Endothelial cell (in vitro differentiated cells): ENCODE results near the gene RAMP1. TPM values are rescaled to one million over a fixed set of nuclear protein-coding genes. Genes with fewer than 3 reads are reported as not detected.

ENCODE experiments used
- DNase-seq: peaks from one replicate; pipeline ENCODE4 v3.0.0; 2021; ENCODE audit warnings: low spot score
- H3K27ac Mint-ChIP-seq: one replicate; pipeline ENCODE4 v1.8.0; 2021; ENCODE audit warnings: mixed read lengths, inconsistent platforms; ENCODE audit not compliant: unreplicated experiment
- H3K27me3 Mint-ChIP-seq: one replicate; pipeline ENCODE4 v1.8.0; 2021; ENCODE audit warnings: mild to moderate bottlenecking, moderate library complexity, mixed read lengths, inconsistent platforms; ENCODE audit not compliant: unreplicated experiment
- H3K36me3 Mint-ChIP-seq: one replicate; pipeline ENCODE4 v1.8.0; 2021; ENCODE audit warnings: mild to moderate bottlenecking, low read depth, mixed read lengths, inconsistent platforms; ENCODE audit not compliant: unreplicated experiment
- H3K4me1 Mint-ChIP-seq: one replicate; pipeline ENCODE4 v1.8.0; 2021; ENCODE audit warnings: mild to moderate bottlenecking, mixed read lengths, inconsistent platforms; ENCODE audit not compliant: unreplicated experiment
- H3K4me3 Mint-ChIP-seq: one replicate; pipeline ENCODE4 v1.8.0; 2021; ENCODE audit warnings: mild to moderate bottlenecking, mixed read lengths, inconsistent platforms; ENCODE audit not compliant: unreplicated experiment
- H3K9me3 Mint-ChIP-seq: one replicate; pipeline ENCODE4 v1.8.0; 2021; ENCODE audit warnings: mixed read lengths, inconsistent platforms; ENCODE audit not compliant: unreplicated experiment
- total RNA-seq: library from RNA; stranded (reverse); fragmentation: NEBNext Ultra II Directional; extraction: Animal tissue kit (Norgen Biotek cat#: 25700); gene quantifications from one replicate; pipeline ENCODE4 v1.2.1, GENCODE V29; 2021; ENCODE audit not compliant: unreplicated experiment
- TF ChIP-seq, protein P1 (sequence below): fragments of 200-600 bp; sonication (generic); IDR thresholded peaks from one replicate; pipeline ENCODE4 v1.5.0; 2021; ENCODE audit warnings: antibody characterized with exemption; ENCODE audit not compliant: unreplicated experiment

Gene RAMP1
- total RNA-seq, 1 donor from 2014 or later, result 2.2 TPM

GRCh38 chr2:237931205-237931721, 71.8 kb downstream of the RAMP1 start:
- H3K9me3 Mint-ChIP-seq, result no peaks in the 10 kb centered on the region
- H3K4me1 Mint-ChIP-seq, result peaks cover 9% of the 10 kb centered on the region
- peaks cover 8% of the 10 kb centered on the region for H3K27me3 Mint-ChIP-seq
- TF ChIP-seq, protein P1, sequence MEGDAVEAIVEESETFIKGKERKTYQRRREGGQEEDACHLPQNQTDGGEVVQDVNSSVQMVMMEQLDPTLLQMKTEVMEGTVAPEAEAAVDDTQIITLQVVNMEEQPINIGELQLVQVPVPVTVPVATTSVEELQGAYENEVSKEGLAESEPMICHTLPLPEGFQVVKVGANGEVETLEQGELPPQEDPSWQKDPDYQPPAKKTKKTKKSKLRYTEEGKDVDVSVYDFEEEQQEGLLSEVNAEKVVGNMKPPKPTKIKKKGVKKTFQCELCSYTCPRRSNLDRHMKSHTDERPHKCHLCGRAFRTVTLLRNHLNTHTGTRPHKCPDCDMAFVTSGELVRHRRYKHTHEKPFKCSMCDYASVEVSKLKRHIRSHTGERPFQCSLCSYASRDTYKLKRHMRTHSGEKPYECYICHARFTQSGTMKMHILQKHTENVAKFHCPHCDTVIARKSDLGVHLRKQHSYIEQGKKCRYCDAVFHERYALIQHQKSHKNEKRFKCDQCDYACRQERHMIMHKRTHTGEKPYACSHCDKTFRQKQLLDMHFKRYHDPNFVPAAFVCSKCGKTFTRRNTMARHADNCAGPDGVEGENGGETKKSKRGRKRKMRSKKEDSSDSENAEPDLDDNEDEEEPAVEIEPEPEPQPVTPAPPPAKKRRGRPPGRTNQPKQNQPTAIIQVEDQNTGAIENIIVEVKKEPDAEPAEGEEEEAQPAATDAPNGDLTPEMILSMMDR, result no peak
- no peak overlapping the region for H3K4me3 Mint-ChIP-seq
- H3K36me3 Mint-ChIP-seq, result no peaks in the 10 kb centered on the region
- no peak for DNase-seq
- no peak overlapping the region for H3K27ac Mint-ChIP-seq

DNA sequence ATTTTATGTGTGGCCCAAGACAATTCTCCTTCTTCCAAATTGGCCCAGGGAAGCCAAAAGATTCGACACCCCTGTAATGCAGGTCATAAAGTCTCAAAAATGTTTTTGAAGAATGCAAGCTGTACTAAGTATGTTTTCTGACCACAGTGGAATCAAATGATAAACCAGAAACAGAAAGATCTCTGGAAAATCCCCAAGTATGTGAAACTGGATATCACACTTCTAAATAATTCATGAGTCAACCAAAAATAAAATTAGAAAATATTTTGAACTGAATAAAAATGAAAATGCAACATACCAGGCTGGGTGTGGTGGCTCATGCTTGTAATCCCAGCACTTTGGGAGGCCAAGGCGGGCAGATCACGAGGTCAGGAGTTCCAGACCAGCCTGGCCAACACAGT, 73.3 kb downstream of the RAMP1 start:
- no peaks in the 10 kb centered on the region for H3K9me3 Mint-ChIP-seq
- H3K27ac Mint-ChIP-seq, result no peak overlapping the region
- no peak for DNase-seq
- peaks cover 9% of the 10 kb centered on the region for H3K4me1 Mint-ChIP-seq
- TF ChIP-seq, protein P1, result no peak
- no peak overlapping the region for H3K4me3 Mint-ChIP-seq
- H3K36me3 Mint-ChIP-seq, result no peaks in the 10 kb centered on the region
- H3K27me3 Mint-ChIP-seq, result peaks cover 8% of the 10 kb centered on the region

DNA sequence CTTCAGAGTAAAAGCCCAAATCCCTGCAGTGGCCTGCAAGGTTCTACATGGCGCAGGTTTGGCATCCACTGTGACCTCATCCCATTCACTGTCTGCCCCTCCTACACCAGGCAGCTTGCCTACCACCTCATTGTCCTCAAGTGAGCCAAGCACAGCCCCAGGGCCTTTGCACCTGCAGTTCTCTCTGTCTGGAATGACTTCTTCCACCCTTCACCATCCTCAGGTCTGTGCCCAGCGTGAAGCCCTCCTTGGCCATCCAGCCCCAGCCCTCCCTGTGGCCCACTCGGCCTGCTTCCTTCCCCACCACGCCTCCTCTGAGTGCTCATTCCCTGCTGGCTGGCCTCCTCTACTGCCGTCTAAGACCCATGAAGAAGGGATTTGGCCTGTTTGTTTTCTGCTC, 74.8 kb downstream of the RAMP1 start:
- Mint-ChIP-seq H3K4me1 (peaks cover 13% of the 10 kb centered on the region), H3K27ac (no peak overlapping the region), H3K36me3 (no peaks in the 10 kb centered on the region), H3K9me3 (no peaks in the 10 kb centered on the region), H3K4me3 (no peak overlapping the region), H3K27me3 (peaks cover 8% of the 10 kb centered on the region)
- no peak for DNase-seq
- TF ChIP-seq, protein P1, result no peak

- H3K36me3 Mint-ChIP-seq, result no peaks in the 10 kb centered on the region
- peaks cover 5% of the 10 kb centered on the region for H3K27me3 Mint-ChIP-seq
- no peak overlapping the region for H3K27ac Mint-ChIP-seq
- no peak for DNase-seq
- H3K4me3 Mint-ChIP-seq, result no peak overlapping the region
- peaks cover 28% of the 10 kb centered on the region for H3K4me1 Mint-ChIP-seq
- no peaks in the 10 kb centered on the region for H3K9me3 Mint-ChIP-seq
- TF ChIP-seq, protein P1, result no peak
These were observed 76.5 kb downstream of the RAMP1 start for GRCh38 chr2:237935740-237936452.

- peaks cover 8% of the 10 kb centered on the region for H3K36me3 Mint-ChIP-seq
- H3K4me1 Mint-ChIP-seq, result peaks cover 55% of the 10 kb centered on the region
- H3K27me3 Mint-ChIP-seq, result peaks cover 8% of the 10 kb centered on the region
- no peak overlapping the region for H3K4me3 Mint-ChIP-seq
- peak overlapping the region; percentile 67 for H3K27ac Mint-ChIP-seq
- no peak for DNase-seq
- TF ChIP-seq, protein P1, result no peak
- H3K9me3 Mint-ChIP-seq, result peaks cover 5% of the 10 kb centered on the region
These were observed 79.8 kb downstream of the RAMP1 start for GRCh38 chr2:237939251-237939650.
